HEK293 (cell line): ENCODE results near the gene SMLR1.

ENCODE experiments used
- CTCF ChIP-seq: fragments of 450-650 bp; formaldehyde crosslinking; IDR thresholded peaks from 2 replicates; pipeline ENCODE4 v1.5.1; 2016; ENCODE audit warnings: missing biosample characterization, missing genetic modification characterization
- ZBTB8A ChIP-seq: fragments of 450-650 bp; formaldehyde crosslinking; IDR thresholded peaks from 2 replicates; pipeline ENCODE4 v1.5.1; 2016; ENCODE audit warnings: missing biosample characterization, missing genetic modification characterization
- ZNF391 ChIP-seq: fragments of 450-650 bp; formaldehyde crosslinking; IDR thresholded peaks from 2 replicates; pipeline ENCODE4 v1.5.1; 2016; ENCODE audit warnings: low read depth, missing biosample characterization, missing genetic modification characterization, borderline replicate concordance
- ZNF639 ChIP-seq: fragments of 450-650 bp; formaldehyde crosslinking; IDR thresholded peaks from 2 replicates; pipeline ENCODE4 v1.5.1; 2016; ENCODE audit warnings: missing biosample characterization, missing genetic modification characterization
- TF ChIP-seq, protein P1 (sequence below): fragments of 450-650 bp; IDR thresholded peaks from 2 replicates; pipeline ENCODE4 v1.5.1; 2018; ENCODE audit warnings: missing biosample characterization, missing genetic modification characterization

- TF ChIP-seq CTCF (tag by site-specific recombination) (no peak), ZNF639 (tag by site-specific recombination) (no peak), ZBTB8A (tag by site-specific recombination) (no peak), ZNF391 (tag by site-specific recombination) (no peak)
- TF ChIP-seq, protein P1, sequence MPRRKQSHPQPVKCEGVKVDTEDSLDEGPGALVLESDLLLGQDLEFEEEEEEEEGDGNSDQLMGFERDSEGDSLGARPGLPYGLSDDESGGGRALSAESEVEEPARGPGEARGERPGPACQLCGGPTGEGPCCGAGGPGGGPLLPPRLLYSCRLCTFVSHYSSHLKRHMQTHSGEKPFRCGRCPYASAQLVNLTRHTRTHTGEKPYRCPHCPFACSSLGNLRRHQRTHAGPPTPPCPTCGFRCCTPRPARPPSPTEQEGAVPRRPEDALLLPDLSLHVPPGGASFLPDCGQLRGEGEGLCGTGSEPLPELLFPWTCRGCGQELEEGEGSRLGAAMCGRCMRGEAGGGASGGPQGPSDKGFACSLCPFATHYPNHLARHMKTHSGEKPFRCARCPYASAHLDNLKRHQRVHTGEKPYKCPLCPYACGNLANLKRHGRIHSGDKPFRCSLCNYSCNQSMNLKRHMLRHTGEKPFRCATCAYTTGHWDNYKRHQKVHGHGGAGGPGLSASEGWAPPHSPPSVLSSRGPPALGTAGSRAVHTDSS (tag by site-specific recombination), result no peak
Observed at GRCh38 chr6:130839379-130839778, 12.2 kb downstream of the SMLR1 start.
